NOMO-1 (cell line): ENCODE data around the gene PRR18.

Experiments
- DNase-seq, 2 experiments: peaks; one replicate each; lab custom pipeline; 2025; ENCODE audit not compliant: unreplicated experiment in 2 of 2; lab: John Stamatoyannopoulos, UW

PRR18 gene

GRCh38 chr6:166335378-166336302, 27.4 kb upstream of the PRR18 start:
- DNase-seq, result no peak

- no peak for DNase-seq
Measured at GRCh38 chr6:166334878-166335277, 26.7 kb upstream of the PRR18 start.

GRCh38 chr6:166333172-166333995, 25.2 kb upstream of the PRR18 start:
- DNase-seq, result peak; percentile 52 to 60

GRCh38 chr6:166331503-166332415, 23.6 kb upstream of the PRR18 start:
- no peak for DNase-seq

- DNase-seq, result no peak
Measured at GRCh38 chr6:166330612-166331011, 22.4 kb upstream of the PRR18 start.

GRCh38 chr6:166325383-166326042, 17.3 kb upstream of the PRR18 start:
- no peak for DNase-seq

GRCh38 chr6:166323395-166323794, 15.2 kb upstream of the PRR18 start:
- DNase-seq, result no peak

- DNase-seq, result no peak
Measured at GRCh38 chr6:166318649-166319600, 10.7 kb upstream of the PRR18 start.

GRCh38 chr6:166318227-166318626, 10.0 kb upstream of the PRR18 start:
- no peak for DNase-seq

- DNase-seq, result no peak
Measured at GRCh38 chr6:166317261-166318212, 9.3 kb upstream of the PRR18 start.

- no peak for DNase-seq
Measured at GRCh38 chr6:166315436-166315835, 7.2 kb upstream of the PRR18 start.

GRCh38 chr6:166314454-166314853, 6.3 kb upstream of the PRR18 start:
- no peak for DNase-seq

GRCh38 chr6:166313255-166314070, 5.3 kb upstream of the PRR18 start:
- DNase-seq, result peak in 1 of 2 experiments; percentile 10

- no peak for DNase-seq
Measured at GRCh38 chr6:166312832-166313231, 4.6 kb upstream of the PRR18 start.

GRCh38 chr6:166310634-166311033, 2.4 kb upstream of the PRR18 start:
- DNase-seq, result no peak

- DNase-seq, result no peak
Measured at GRCh38 chr6:166309977-166310376, 1.8 kb upstream of the PRR18 start.
